Right lobe of liver (tissue), 6 donors: Measurements from ENCODE around the gene RPTOR. TPM values are rescaled to one million over a fixed set of nuclear protein-coding genes. Genes with fewer than 3 reads are reported as not detected.
A peak's percentile ranks its signal among the peaks of the same experiment; 100 is the strongest.

ENCODE experiments used
- ATAC-seq, 4 donors: fragments of 200-7000 bp; cut with Tn5 transposase; one replicate each; pipeline ENCODE4 v1.9.1; 2020; ENCODE audit warnings: mild to moderate bottlenecking in 4 of 4, moderate library complexity in 4 of 4
- DNase-seq, 3 donors: peaks; one replicate each; pipeline ENCODE4 v3.0.0-alpha.2; 2020
- H3K27ac ChIP-seq, 3 donors: fragments of 200-600 bp; one replicate each; pipeline ENCODE4 v1.8.0; 2022
- H3K27me3 ChIP-seq, 2 donors: fragments of 200-600 bp; one replicate each; pipeline ENCODE4 v1.8.0; 2022
- H3K36me3 ChIP-seq, 4 donors: fragments of 200-600 bp; sonication (generic) in 1 of 4; one replicate each; pipeline versions ENCODE4 v1.5.1 to v1.8.0; 2017 to 2022; ENCODE audit warnings: control low read depth in 1 of 4
- H3K4me1 ChIP-seq, 4 donors: fragments of 200-600 bp; sonication (generic) in 1 of 4; one replicate each; pipeline versions ENCODE4 v1.5.1 to v1.8.0; 2017 to 2022; ENCODE audit warnings: control low read depth in 1 of 4
- H3K4me3 ChIP-seq, 3 donors: fragments of 200-600 bp; one replicate each; pipeline ENCODE4 v1.8.0; 2022
- H3K9me3 ChIP-seq, 4 donors: fragments of 200-600 bp; sonication (generic) in 1 of 4; one replicate each; pipeline versions ENCODE4 v1.5.1 to v1.8.0; 2017 to 2022; ENCODE audit warnings: control low read depth in 1 of 4
- POLR2A ChIP-seq: fragments of 450-650 bp; IDR thresholded peaks from one replicate; pipeline ENCODE4 v1.6.1; 2017; ENCODE audit warnings: antibody characterized with exemption, mild to moderate bottlenecking
- WGBS: methylation state at CpG from one replicate; pipeline ENCODE4 v1.1.6; 2018; ENCODE audit warnings: low coverage, low lambda C conversion rate; ENCODE audit not compliant: insufficient coverage; ENCODE audit errors: missing lambda C conversion rate; 5-methylcytosine and 5-hydroxymethylcytosine counted together
- intact Hi-C, 2 donors: fragments of 100-400 bp; cut with DNase I; formaldehyde crosslinking; loops; one replicate each; pipeline versions ENCODE4 v1.11.2 to v1.14.1; 2022
- total RNA-seq, 6 experiments: library from RNA; depleted of rRNA in 2 of 6; stranded (reverse); fragments of >200 nt in 2 of 6; fragmentation: NEBNext Ultra II Directional in 3 of 6; extraction: Animal tissue kit (Norgen Biotek cat#: 25700) in 3 of 6; gene quantifications; one replicate each; pipeline versions ENCODE4 v1.1.0 to v1.2.4, GENCODE V29; 2016 to 2023
- TF ChIP-seq, protein P1 (sequence below), 4 donors: fragments of 200-600 bp in 3 of 4; fragments of 450-650 bp in 1 of 4; IDR thresholded peaks; one replicate each; pipeline versions ENCODE4 v1.5.1 to v1.8.0; 2016 to 2022; ENCODE audit warnings: antibody characterized with exemption in 4 of 4, mild to moderate bottlenecking in 2 of 4
- donor health status: DM: no; HTN: yes; CAD: no.
- donor health status: DM: no; HTN: no; CAD: no.
- donor health status: DM: no; HTN: no; CAD: no.
- donor health status: DM: no; HTN: yes; CAD: no.
- donor health status: DM: no; HTN: yes; CAD: no.

RPTOR gene
- total RNA-seq, 6 experiments from 2014 or later = 13.1 to 24.0 (median 15.5) TPM

DNA sequence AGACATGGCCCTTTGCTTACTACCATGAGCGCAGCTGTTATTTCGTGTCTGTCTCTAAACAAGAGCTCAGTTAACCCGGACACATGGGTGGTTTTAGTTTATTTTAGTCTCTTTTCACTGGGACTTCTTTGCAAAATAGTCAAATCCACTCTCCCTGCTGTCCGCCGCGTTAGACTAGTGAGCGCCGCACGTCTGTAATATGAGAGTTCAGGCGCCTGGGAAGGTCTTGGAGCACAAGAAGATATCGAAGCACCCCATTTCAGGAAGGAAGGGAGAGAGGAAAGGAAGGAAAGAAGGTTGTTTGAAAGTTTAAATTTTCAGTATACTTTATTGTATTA lies 336.0 kb downstream of the RPTOR start:
- peaks cover 0 to 16% (median 0%) of the 10 kb centered on the region in 4 donors for H3K36me3 ChIP-seq
- H3K4me1 ChIP-seq = no peaks in the 10 kb centered on the region
- TF ChIP-seq, protein P1, sequence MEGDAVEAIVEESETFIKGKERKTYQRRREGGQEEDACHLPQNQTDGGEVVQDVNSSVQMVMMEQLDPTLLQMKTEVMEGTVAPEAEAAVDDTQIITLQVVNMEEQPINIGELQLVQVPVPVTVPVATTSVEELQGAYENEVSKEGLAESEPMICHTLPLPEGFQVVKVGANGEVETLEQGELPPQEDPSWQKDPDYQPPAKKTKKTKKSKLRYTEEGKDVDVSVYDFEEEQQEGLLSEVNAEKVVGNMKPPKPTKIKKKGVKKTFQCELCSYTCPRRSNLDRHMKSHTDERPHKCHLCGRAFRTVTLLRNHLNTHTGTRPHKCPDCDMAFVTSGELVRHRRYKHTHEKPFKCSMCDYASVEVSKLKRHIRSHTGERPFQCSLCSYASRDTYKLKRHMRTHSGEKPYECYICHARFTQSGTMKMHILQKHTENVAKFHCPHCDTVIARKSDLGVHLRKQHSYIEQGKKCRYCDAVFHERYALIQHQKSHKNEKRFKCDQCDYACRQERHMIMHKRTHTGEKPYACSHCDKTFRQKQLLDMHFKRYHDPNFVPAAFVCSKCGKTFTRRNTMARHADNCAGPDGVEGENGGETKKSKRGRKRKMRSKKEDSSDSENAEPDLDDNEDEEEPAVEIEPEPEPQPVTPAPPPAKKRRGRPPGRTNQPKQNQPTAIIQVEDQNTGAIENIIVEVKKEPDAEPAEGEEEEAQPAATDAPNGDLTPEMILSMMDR (IDR thresholded peaks at IDR 0.05) = no peak
- TF ChIP-seq POLR2A = no peak
- DNase-seq (no peak), ATAC-seq (no peak)
- no peak overlapping the region for H3K27ac ChIP-seq
- no peak overlapping the region for H3K4me3 ChIP-seq
- intact Hi-C loops = no loop called here
- WGBS = 91% methylated on average over 9 of the region's 11 CpGs
- no peaks in the 10 kb centered on the region for H3K9me3 ChIP-seq
- no peaks in the 10 kb centered on the region for H3K27me3 ChIP-seq

DNA sequence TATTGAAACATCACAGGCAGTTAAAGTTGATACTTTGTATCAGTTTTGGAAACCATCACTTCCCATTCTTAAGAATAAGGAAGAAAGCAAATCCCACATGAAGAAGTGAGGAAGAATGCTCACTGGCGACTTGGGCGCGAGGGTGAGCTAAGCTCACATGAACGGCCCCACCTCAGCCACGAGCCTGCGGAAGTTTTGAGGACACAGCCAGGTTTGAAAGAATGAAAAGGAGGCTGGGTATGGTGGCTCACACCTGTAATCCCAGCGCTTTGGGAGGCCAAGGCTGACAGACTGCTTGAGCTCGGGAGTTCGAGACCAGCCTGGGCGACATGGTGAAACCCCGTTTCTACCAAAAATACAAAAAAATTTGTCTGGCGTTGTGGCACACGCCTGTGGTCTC lies 336.7 kb downstream of the RPTOR start:
- H3K27me3 ChIP-seq = no peaks in the 10 kb centered on the region
- WGBS = 62% methylated on average over 9 of the region's 13 CpGs
- TF ChIP-seq, protein P1 (IDR thresholded peaks at IDR 0.05) = no peak
- TF ChIP-seq POLR2A = no peak
- DNase-seq (peak in 2 of 3 donors; percentile 19 to 21), ATAC-seq (no peak)
- no peak overlapping the region for H3K4me3 ChIP-seq
- H3K4me1 ChIP-seq = no peaks in the 10 kb centered on the region
- H3K27ac ChIP-seq = no peak overlapping the region
- peaks cover 0 to 16% (median 0%) of the 10 kb centered on the region in 4 donors for H3K36me3 ChIP-seq
- no peaks in the 10 kb centered on the region for H3K9me3 ChIP-seq
- intact Hi-C loops = no loop called here

DNA sequence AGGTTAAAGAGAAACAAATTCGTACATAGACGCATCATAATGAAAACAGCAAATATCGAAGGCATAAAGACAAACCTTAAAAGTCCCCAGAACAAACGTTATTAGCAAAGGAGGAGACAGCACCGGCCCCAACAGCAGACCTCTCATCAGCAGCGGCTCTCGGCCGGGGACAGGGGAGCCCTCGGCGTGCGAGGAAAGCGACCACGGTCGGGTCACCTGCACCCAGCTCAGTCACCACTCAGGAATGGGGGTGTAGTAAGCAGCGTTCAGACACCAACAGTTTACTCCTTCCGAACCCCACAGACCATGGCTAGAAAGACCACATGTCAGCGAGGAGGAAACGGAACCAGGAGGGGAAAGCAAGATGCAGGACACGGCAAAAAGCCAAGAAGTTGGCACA lies 337.7 kb downstream of the RPTOR start:
- Histone ChIP-seq H3K4me3 (no peak overlapping the region), H3K27ac (no peak overlapping the region), H3K36me3 (peaks cover 0 to 16% (median 0%) of the 10 kb centered on the region in 4 donors), H3K27me3 (no peaks in the 10 kb centered on the region), H3K4me1 (no peaks in the 10 kb centered on the region), H3K9me3 (no peaks in the 10 kb centered on the region)
- TF ChIP-seq, protein P1 (IDR thresholded peaks at IDR 0.05) = no peak
- no peak for TF ChIP-seq POLR2A
- WGBS = 90% methylated on average over 10 of the region's 19 CpGs
- ATAC-seq = no peak
- intact Hi-C loops = no loop called here
- DNase-seq = peak in 2 of 3 donors; percentile 2 to 16

DNA sequence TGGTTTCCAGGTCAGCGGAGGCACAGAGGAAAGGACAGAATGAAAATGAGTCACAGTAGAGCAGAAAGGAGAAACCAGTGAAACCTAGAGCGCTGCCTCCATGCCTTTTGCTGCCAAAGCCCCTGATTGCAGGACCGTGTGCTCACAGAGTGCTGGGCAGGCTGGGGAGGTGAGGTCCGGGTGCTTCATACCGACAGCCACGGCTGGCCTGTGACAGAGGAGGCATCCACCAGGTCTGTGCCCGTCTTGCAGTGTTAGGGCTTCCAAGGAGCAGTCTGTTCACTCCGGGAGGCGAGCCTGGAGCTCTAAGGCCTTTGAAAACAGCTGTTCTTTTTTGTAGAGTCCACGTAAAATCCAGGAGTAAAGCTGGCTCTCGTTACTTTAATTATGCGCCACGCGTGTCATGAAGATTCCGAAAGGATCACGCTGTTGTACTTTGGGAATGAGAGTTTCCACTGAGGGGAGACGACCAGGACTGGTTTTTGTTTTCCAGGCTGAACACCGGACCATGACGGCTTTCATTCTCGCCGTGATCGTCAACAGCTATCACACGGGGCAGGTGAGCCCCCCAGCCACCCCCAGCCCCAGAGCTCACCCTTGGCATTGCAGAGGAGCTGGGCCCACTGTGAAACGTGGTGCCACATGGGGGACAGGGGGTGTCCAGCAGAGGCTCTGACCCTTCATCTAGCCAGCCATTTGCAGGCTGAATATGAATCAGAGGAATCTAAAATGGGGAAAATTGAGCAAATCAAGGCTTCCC lies 338.5 kb downstream of the RPTOR start:
- Histone ChIP-seq H3K27ac (no peak overlapping the region), H3K4me3 (no peak overlapping the region), H3K9me3 (no peaks in the 10 kb centered on the region), H3K4me1 (no peaks in the 10 kb centered on the region), H3K27me3 (no peaks in the 10 kb centered on the region), H3K36me3 (peaks cover 0 to 16% (median 0%) of the 10 kb centered on the region in 4 donors)
- TF ChIP-seq POLR2A = no peak
- TF ChIP-seq, protein P1 (IDR thresholded peaks at IDR 0.05) = no peak
- ATAC-seq (no peak), DNase-seq (peak in 2 of 3 donors; percentile 7 to 18)
- intact Hi-C loops = no loop called here
- 97% methylated on average over 22 of the region's 24 CpGs for WGBS
